ENCODE data around the gene KTN1. TPM values are rescaled to one million over a fixed set of nuclear protein-coding genes. Genes with fewer than 3 reads are reported as not detected.

KTN1 gene
- total RNA-seq, 2 experiments from 2014 or later: 59.9 to 68.4 TPM

DNA sequence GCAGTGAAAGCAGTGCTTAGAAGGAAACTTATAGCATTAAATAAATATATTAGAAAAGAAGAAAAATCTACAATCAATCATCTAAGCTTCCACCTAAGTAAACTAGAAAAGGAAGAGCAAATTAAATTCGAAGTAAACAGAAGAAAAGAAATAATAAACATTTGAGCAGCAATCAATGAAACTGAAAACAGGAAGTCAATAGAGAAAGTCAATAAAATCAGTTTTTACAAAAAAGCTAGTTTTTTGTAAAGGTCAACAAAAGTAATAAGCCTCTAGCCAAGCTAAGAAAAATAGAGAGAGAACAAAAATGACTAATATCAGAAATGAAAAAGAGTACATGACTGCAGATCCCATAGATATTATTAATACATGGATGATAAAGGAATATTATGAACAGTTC is 34.2 kb upstream of the KTN1 start:
- no peak overlapping the region for H3K27ac ChIP-seq (ENCODE audit: low read depth in 1 of 2, low read length in 2 of 2)
- TF ChIP-seq CTCF (IDR thresholded peaks at IDR 0.05): no peak
- POLR2A ChIA-PET: no interaction called here
- no peaks in the 10 kb centered on the region for H3K27me3 ChIP-seq (ENCODE audit: control insufficient read depth in 1 of 2, insufficient read depth in 2 of 2, low read length in 2 of 2)
- no peaks in the 10 kb centered on the region for H3K36me3 ChIP-seq (ENCODE audit: insufficient read depth, low read length)
- H3K4me3 ChIP-seq (ENCODE audit: low read length): no peak overlapping the region
- Mint-ChIP-seq H3K27ac (no peak overlapping the region), H3K36me3 (ENCODE audit: low read depth) (no peaks in the 10 kb centered on the region), H3K4me3 (no peak overlapping the region), H3K9me3 (no peaks in the 10 kb centered on the region), H3K4me1 (ENCODE audit: low read depth) (no peaks in the 10 kb centered on the region), H3K27me3 (no peaks in the 10 kb centered on the region)
- no peak for ATAC-seq (ENCODE audit: poor library complexity)
- intact Hi-C loops (cut with DNase I, micrococcal nuclease): no loop called here
- CTCF ChIA-PET: no interaction called here
- H3K9me3 ChIP-seq (ENCODE audit: control insufficient read depth in 1 of 2, insufficient read depth in 1 of 2, low read length in 2 of 2): no peaks in the 10 kb centered on the region
- no peaks in the 10 kb centered on the region for H3K4me1 ChIP-seq (ENCODE audit: insufficient read depth, low read length)
- no peak for DNase-seq

GRCh38 chr14:55546212-55546874 is 33.7 kb upstream of the KTN1 start:
- TF ChIP-seq CTCF (IDR thresholded peaks at IDR 0.05): no peak
- intact Hi-C loops (cut with DNase I, micrococcal nuclease): no loop called here
- no peak overlapping the region for H3K4me3 Mint-ChIP-seq
- H3K4me1 Mint-ChIP-seq (ENCODE audit: low read depth): no peaks in the 10 kb centered on the region
- ChIA-PET POLR2A (no interaction called here), CTCF (interaction anchor here (0.6 kb wide), 1 partner anchor 93 kb away, joined by 3 read pairs; no protein-coding TSS in a partner anchor)
- H3K27ac ChIP-seq (ENCODE audit: low read depth in 1 of 2, low read length in 2 of 2): no peak overlapping the region
- H3K27me3 ChIP-seq (ENCODE audit: control insufficient read depth in 1 of 2, insufficient read depth in 2 of 2, low read length in 2 of 2): no peaks in the 10 kb centered on the region
- ATAC-seq (ENCODE audit: poor library complexity) (no peak), DNase-seq (no peak)
- no peaks in the 10 kb centered on the region for H3K9me3 Mint-ChIP-seq
- H3K4me1 ChIP-seq (ENCODE audit: insufficient read depth, low read length): no peaks in the 10 kb centered on the region
- no peaks in the 10 kb centered on the region for H3K27me3 Mint-ChIP-seq
- H3K9me3 ChIP-seq (ENCODE audit: control insufficient read depth in 1 of 2, insufficient read depth in 1 of 2, low read length in 2 of 2): no peaks in the 10 kb centered on the region
- H3K27ac Mint-ChIP-seq: no peak overlapping the region
- H3K36me3 ChIP-seq (ENCODE audit: insufficient read depth, low read length): no peaks in the 10 kb centered on the region
- peaks cover 4% of the 10 kb centered on the region for H3K36me3 Mint-ChIP-seq (ENCODE audit: low read depth)
- no peak overlapping the region for H3K4me3 ChIP-seq (ENCODE audit: low read length)

- H3K27me3 ChIP-seq (ENCODE audit: control insufficient read depth in 1 of 2, insufficient read depth in 2 of 2, low read length in 2 of 2): no peaks in the 10 kb centered on the region
- H3K9me3 ChIP-seq (ENCODE audit: control insufficient read depth in 1 of 2, insufficient read depth in 1 of 2, low read length in 2 of 2): no peaks in the 10 kb centered on the region
- Mint-ChIP-seq H3K27ac (no peak overlapping the region), H3K4me3 (no peak overlapping the region), H3K4me1 (ENCODE audit: low read depth) (no peaks in the 10 kb centered on the region), H3K27me3 (no peaks in the 10 kb centered on the region), H3K9me3 (peaks cover 3% of the 10 kb centered on the region), H3K36me3 (ENCODE audit: low read depth) (peaks cover 9% of the 10 kb centered on the region)
- no peaks in the 10 kb centered on the region for H3K4me1 ChIP-seq (ENCODE audit: insufficient read depth, low read length)
- POLR2A ChIA-PET: no interaction called here
- no peak for ATAC-seq (ENCODE audit: poor library complexity)
- DNase-seq: no peak
- no peak overlapping the region for H3K4me3 ChIP-seq (ENCODE audit: low read length)
- TF ChIP-seq CTCF (IDR thresholded peaks at IDR 0.05): no peak
- CTCF ChIA-PET: no interaction called here
- intact Hi-C loops (cut with DNase I, micrococcal nuclease): no loop called here
- no peak overlapping the region for H3K27ac ChIP-seq (ENCODE audit: low read depth in 1 of 2, low read length in 2 of 2)
- H3K36me3 ChIP-seq (ENCODE audit: insufficient read depth, low read length): no peaks in the 10 kb centered on the region
Measured at GRCh38 chr14:55547650-55548315, 32.2 kb upstream of the KTN1 start.

Measured in CD4-positive, alpha-beta T cell (primary cell).